SH-SY5Y (cell line): ENCODE measurements around the gene VWC2L.

ENCODE experiments used
- GATA2 ChIP-seq: IDR thresholded peaks from 2 replicates; pipeline ENCODE4 v1.6.1; 2011; ENCODE audit warnings: mild to moderate bottlenecking, low read depth, low read length
- GATA3 ChIP-seq: IDR thresholded peaks from 2 replicates; pipeline ENCODE4 v1.6.1; 2011; ENCODE audit warnings: low read depth, mild to moderate bottlenecking, low read length, moderate library complexity

DNA sequence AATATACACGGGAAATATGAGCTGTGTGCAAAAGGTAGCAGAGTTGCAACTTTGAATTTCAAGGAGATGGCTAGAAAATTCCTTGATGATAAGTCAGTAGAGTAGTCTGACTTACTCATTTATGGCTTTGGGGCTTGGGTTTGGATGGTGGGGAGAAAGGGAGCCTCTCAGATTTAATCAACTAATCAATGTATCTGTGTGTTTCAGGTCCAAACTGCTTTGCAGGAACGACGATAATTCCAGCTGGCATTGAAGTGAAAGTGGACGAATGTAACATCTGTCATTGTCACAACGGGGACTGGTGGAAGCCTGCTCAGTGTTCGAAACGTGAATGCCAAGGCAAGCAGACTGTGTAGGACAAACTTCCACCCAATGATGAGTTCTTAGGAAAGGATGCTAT lies 164.6 kb downstream of the VWC2L start:
- TF ChIP-seq GATA3 (no peak), GATA2 (no peak)
